GM21529 (cell line): Measurements from ENCODE around the gene CACNA1F.
A peak's percentile ranks its signal among the peaks of the same experiment; 100 is the strongest.

Source experiments
- ATAC-seq: cut with Tn5 transposase; IDR thresholded peaks from one replicate; pipeline ENCODE4 v1.9.1; 2021; ENCODE audit not compliant: unreplicated experiment

Gene CACNA1F

DNA sequence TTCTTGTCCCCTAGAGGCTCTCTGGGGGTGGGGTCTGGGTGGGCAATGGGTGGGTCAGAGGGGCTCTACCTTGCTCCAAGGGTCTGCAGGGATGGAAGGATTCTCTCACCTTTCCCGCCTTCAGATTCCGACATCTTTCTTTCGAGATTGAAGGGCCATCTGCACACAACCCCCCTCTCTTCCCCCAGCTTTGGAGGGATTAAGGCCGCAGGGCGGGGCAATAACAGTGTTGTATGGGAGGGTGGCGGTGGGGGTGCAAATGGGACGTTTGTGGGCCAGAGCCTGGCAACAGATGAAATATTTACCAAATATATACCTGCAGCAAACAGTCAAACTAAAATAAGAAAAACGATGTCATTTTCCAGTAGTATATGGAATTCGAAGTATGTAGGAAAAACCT, at the start of gene CACNA1F:
Gene CACNA1F (minus strand): TSS at position 165 of the 400 bp plus-strand sequence. CDS start 31 bp downstream, at position 134.
- no peak for ATAC-seq

- no peak for ATAC-seq
These were observed 49.5 kb upstream of the CACNA1F start for GRCh38 chrX:49282647-49283011.

- no peak for ATAC-seq
These were observed 44.9 kb upstream of the CACNA1F start for GRCh38 chrX:49278081-49278480.

GRCh38 chrX:49277535-49277830, 44.3 kb upstream of the CACNA1F start:
- no peak for ATAC-seq

- ATAC-seq: no peak
These were observed 43.8 kb upstream of the CACNA1F start for GRCh38 chrX:49276671-49277534.

DNA sequence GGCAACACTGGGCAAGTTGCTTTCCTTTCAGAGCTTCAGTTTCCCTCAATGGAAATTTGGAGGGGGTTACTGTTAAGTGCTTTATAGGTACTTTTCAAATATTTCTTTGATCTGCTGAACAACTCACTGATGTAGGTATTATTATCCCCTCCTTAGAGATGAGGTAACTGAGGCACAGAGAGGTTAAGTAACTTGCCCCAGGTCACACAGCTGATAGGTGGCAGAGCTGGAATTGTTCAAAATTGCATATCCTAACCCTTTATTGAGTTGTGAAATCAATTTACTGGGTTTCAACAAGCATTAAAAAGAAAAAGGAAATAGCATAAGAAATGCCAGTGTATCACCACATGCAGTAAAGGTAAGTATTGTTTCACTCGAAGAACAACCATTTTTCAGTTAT, 43.1 kb upstream of the CACNA1F start:
- no peak for ATAC-seq

DNA sequence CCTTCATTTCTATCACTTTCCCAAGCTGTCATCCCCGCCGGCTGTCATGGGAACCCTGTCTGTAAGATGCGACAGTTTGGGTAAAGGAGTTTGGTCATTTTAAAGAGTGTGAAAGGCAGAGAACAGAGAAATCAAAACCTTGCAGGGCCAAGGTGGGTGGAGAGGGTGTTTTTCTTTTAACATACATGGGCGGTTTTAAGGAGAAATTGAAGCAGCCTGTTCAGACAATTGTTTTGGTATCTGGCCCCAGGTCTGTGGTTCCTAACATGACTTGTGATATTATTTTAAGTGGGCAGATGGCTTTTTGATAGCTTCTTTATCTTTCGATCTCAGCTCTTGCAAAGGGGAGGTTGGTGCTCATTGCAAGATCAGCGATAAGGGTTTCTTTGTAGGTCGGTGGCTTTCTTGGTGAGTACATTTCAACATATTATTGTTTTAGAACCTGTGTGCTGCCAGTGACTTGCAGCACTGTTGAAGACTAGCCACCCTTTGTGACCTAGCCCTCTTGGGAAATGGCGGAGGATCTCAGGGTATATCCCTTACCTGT, 40.1 kb upstream of the CACNA1F start:
- ATAC-seq: no peak

DNA sequence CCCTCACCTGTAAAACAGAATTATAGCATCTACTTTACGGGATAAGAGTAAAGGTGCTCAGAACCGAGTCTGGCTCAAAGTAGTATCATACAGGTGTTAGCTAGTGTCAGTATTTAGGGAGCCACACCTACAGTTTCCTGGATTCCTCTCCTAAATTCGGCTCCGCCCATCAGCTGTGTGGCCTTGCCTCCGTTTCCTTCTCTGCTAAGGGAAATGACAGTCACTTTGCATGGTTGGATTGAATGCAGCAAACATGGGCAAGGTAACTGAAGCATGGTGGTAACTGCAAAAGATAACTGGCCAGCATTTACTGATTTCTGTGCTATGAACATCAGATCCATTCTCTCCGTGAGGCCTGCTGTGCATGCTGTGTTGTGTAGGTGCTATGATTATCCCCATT, 39.3 kb upstream of the CACNA1F start:
- ATAC-seq: no peak

DNA sequence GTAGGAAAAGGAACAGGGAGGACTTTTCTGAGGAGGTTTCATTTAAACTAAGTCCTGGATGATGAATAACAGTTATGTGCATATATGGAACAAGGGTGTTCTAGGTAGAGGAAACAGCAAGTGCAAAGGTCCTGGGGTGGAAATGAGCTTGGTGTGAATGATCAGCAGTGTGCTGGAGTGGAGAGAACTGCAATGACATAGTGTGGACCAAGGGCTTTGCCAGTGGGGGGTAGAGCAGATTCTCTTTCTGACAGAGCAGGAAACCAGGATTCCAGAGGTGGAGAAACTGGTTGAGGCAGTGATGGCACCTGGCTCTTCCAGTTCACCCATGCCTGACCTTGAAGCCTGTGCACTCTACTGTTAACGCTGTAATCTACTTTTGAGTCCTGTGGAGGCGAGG, 38.2 kb upstream of the CACNA1F start:
- no peak for ATAC-seq

DNA sequence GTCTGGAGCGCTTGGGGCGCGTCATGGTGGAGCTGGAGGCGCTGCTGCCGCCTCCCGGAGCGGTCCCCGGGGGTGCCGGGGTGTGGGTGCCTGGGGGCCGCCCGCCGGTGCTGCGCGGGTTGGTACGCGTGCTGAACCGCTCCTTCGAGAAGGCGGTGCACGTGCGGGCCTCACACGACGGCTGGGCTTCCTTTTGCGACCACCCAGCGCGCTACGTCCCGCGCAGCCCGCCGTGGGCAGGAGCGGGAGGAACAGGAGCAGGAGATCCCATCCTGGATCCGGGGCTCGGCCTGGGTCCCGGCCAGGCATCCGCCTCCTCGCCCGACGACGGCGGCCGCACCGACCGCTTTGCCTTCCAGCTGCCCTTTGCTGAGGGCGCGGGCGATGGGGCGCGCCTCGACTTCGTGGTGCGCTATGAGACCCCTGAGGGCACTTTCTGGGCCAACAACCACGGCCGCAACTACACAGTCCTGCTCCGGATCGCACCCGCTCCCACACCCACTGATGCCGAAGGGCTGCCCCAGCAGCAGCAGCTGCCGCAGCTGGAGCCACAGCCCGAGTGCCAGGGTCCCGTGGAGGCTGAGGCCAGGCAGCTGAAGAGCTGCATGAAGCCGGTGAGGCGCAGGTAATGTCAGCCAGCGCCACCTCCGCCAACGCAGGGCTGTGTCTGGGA, 37.2 kb upstream of the CACNA1F start:
- ATAC-seq: no peak

- peak; percentile 15 for ATAC-seq
These were observed 36.7 kb upstream of the CACNA1F start, which contains the start of gene PPP1R3F for GRCh38 chrX:49269767-49270248. PPP1R3F (plus strand) TSS chrX:49269793; CDS start chrX:49269870, 77 bp downstream.

GRCh38 chrX:49269010-49269766, 36.0 kb upstream of the CACNA1F start:
- peak; percentile 84 for ATAC-seq

DNA sequence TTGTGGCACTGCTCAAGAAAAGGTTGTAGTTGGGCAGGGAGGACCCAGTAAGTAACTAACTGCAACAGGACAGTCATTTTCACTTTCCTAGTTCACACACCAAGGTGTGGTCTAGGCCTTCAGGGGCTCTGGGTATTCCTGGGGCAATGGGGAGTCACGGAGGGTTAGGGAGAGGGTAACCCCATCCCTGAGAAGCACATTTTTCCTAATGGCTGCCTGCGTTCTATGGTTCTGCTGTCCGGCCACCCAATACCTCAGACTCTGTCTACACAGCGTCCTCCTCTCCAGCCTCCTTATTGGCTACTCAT, 35.5 kb upstream of the CACNA1F start:
- ATAC-seq: no peak

- ATAC-seq: no peak
These were observed 33.6 kb upstream of the CACNA1F start for GRCh38 chrX:49266523-49267445.

DNA sequence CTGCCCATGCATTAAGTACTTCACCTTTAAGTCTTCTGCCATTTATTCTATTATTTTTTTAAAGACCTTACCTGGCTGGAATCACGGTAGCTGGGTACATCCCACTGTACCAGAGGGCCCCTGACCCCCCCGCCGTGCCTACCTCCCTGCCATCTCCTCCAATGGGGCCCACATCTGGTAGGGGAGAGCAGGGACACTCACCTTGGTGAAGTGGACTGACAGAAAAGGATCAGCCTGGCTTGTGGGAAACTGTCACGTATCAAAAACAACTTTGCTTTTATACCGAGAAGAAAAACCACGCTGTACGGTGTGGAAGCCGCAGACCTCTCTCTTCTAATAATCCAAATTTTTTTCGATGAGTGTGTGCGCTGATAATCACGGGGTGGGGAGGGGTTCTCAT, 31.3 kb upstream of the CACNA1F start, which contains the start of gene FOXP3:
Gene FOXP3 (minus strand): TSS at position 251 of the 400 bp plus-strand sequence. CDS start 6,205 bp downstream, outside the sequence.
- ATAC-seq: no peak

DNA sequence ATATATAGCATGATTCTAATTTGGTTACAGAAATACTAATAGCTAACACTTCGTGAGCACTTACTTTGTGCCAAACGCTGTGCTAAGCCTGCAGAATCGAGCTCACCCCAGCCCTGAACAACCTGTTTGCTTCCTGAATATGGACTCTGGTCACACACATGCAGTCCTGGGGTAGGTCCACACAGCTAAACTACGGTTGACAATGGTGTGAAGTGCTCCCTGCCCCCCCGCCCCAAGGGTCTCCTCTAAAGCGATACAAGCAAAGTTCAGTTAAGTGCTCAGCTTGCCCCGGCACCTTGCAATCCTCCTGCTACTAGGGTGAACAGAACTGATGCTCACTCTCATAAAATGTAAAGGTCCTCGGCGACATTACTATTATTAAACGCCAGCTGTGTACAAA, 30.5 kb upstream of the CACNA1F start:
- no peak for ATAC-seq

DNA sequence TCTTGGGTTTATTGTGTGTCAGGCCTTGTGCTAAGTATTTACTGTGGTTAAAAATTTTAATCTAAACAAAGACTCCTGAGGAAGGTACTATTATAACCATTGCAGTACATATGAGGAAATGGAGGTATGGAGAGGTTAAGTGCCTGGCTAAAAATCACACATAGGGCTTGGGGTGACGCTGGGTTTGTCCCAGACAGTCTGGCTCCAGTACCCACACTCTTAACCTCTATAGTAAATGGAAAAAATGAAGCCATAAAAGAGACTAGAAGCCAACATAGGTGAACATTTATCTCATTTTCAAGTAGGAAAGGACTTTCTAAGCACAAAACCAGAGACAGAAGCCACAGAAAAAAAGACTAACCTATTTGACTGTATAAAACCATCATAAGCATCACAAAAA, 29.5 kb upstream of the CACNA1F start:
- no peak for ATAC-seq

- no peak for ATAC-seq
These were observed 27.3 kb upstream of the CACNA1F start for GRCh38 chrX:49260221-49260985.

- ATAC-seq: no peak
These were observed 25.6 kb upstream of the CACNA1F start for GRCh38 chrX:49258749-49259124.
